SK-N-SH (cell line): Measurements from ENCODE around the gene VCP. TPM values are rescaled to one million over a fixed set of nuclear protein-coding genes. Genes with fewer than 3 reads are reported as not detected.

Experiments
- CTCF ChIA-PET: fragments of 300-600, 350-600 bp; formaldehyde crosslinking; extraction: SDS; loops from one replicate; lab custom pipeline; 2021; lab: Yijun Ruan, JAX
- POLR2A ChIA-PET: fragments of 350-600 bp; sonication (Branson Sonifier 250); formaldehyde crosslinking; extraction: SDS; loops from one replicate; lab custom pipeline; 2020; ENCODE audit warnings: antibody characterized with exemption, inconsistent platforms; lab: Yijun Ruan, JAX
- DNase-seq: peaks from one replicate; pipeline ENCODE4 v3.0.0; 2012
- H2AFZ ChIP-seq: fragments of 200-600 bp; sonication (generic); 2 replicates; pipeline ENCODE4 v1.8.1; 2016; ENCODE audit warnings: antibody characterized with exemption, mild to moderate bottlenecking, low read depth
- H3F3A ChIP-seq: fragments of 200-600 bp; sonication (generic); replicated peaks from 2 replicates; pipeline ENCODE3; 2016; ENCODE audit warnings: antibody characterized with exemption, mild to moderate bottlenecking; ENCODE audit not compliant: insufficient read depth
- H3K27ac ChIP-seq, 2 experiments: fragments of 200-500 bp in 1 of 2; fragments of 200-600 bp in 1 of 2; sonication (Bioruptor generic) in 1 of 2; sonication (generic), shearing (Covaris generic) in 1 of 2; 2 replicates each; pipeline versions ENCODE4 v1.5.1 to v1.6.1; 2014 to 2016; ENCODE audit warnings: low read depth in 2 of 2, inconsistent platforms in 1 of 2, low read length in 1 of 2, mild to moderate bottlenecking in 1 of 2, mixed read lengths in 1 of 2
- H3K27me3 ChIP-seq: fragments of 200-600 bp; sonication (generic), shearing (Covaris generic); 2 replicates; pipeline ENCODE4 v1.6.1; 2016; ENCODE audit warnings: mixed run types; ENCODE audit not compliant: insufficient read depth
- H3K36me3 ChIP-seq, 2 experiments: fragments of 200-500 bp in 1 of 2; fragments of 200-600 bp in 1 of 2; sonication (Bioruptor generic) in 1 of 2; sonication (generic) in 1 of 2; replicated peaks in 1 of 2; 2 replicates each; pipeline versions ENCODE3 to v1.5.1; 2014 to 2016; ENCODE audit warnings: low read length in 1 of 2, mild to moderate bottlenecking in 1 of 2; ENCODE audit not compliant: insufficient read depth in 2 of 2, control insufficient read depth in 1 of 2
- H3K4me1 ChIP-seq, 2 experiments: fragments of 200-500 bp in 1 of 2; fragments of 200-600 bp in 1 of 2; sonication (Bioruptor generic) in 1 of 2; sonication (generic), shearing (Covaris generic) in 1 of 2; 2 replicates each; pipeline versions ENCODE4 v1.5.1 to v1.6.1; 2014 to 2016; ENCODE audit warnings: low read depth in 1 of 2, low read length in 1 of 2, mixed run types in 1 of 2; ENCODE audit not compliant: insufficient read depth in 2 of 2, control insufficient read depth in 1 of 2
- H3K4me2 ChIP-seq: fragments of 200-600 bp; sonication (generic), shearing (Covaris generic); 2 replicates; pipeline ENCODE4 v1.6.1; 2017; ENCODE audit warnings: mixed run types
- H3K4me3 ChIP-seq, 2 experiments: fragments of 200-500 bp in 1 of 2; fragments of 200-600 bp in 1 of 2; sonication (Bioruptor generic) in 1 of 2; sonication (generic), shearing (Covaris generic) in 1 of 2; 2 replicates each; pipeline versions ENCODE4 v1.5.1 to v1.8.1; 2014 to 2016; ENCODE audit warnings: low read depth in 2 of 2, inconsistent platforms in 1 of 2, low read length in 1 of 2, mild to moderate bottlenecking in 1 of 2, mixed read lengths in 1 of 2, moderate library complexity in 1 of 2
- H3K79me2 ChIP-seq: fragments of 200-600 bp; sonication (generic); 2 replicates; pipeline ENCODE4 v1.8.1; 2017; ENCODE audit warnings: mild to moderate bottlenecking; ENCODE audit not compliant: insufficient read depth
- H3K9ac ChIP-seq: fragments of 200-600 bp; sonication (generic); 2 replicates; pipeline ENCODE4 v1.6.1; 2017; ENCODE audit warnings: mixed run types
- H3K9me2 ChIP-seq: fragments of 200-600 bp; sonication (generic); 2 replicates; pipeline ENCODE4 v1.6.1; 2017; ENCODE audit warnings: mixed run types
- H3K9me3 ChIP-seq: fragments of 200-600 bp; sonication (generic); 2 replicates; pipeline ENCODE4 v1.6.1; 2017; ENCODE audit warnings: mixed run types, mild to moderate bottlenecking, moderate library complexity
- H4K20me1 ChIP-seq: fragments of 200-600 bp; sonication (generic); 2 replicates; pipeline ENCODE4 v1.6.1; 2017; ENCODE audit warnings: mild to moderate bottlenecking, mixed run types; ENCODE audit not compliant: insufficient read depth
- EZH2phosphoT487 ChIP-seq: fragments of 200-600 bp; sonication (generic); IDR thresholded peaks from 2 replicates; pipeline ENCODE4 v1.6.1; 2017; ENCODE audit warnings: low read depth, mixed run types, mild to moderate bottlenecking, antibody characterized with exemption, moderate library complexity, borderline replicate concordance
- FOXJ3 ChIP-seq: sonication (generic); formaldehyde crosslinking; IDR thresholded peaks from 2 replicates; pipeline ENCODE4 v1.5.1; 2020; ENCODE audit warnings: mild to moderate bottlenecking, missing genetic modification reagents
- GABPA ChIP-seq: IDR thresholded peaks from 2 replicates; pipeline ENCODE4 v1.4.0; 2012; ENCODE audit warnings: low read depth, mild to moderate bottlenecking
- GATA2 ChIP-seq: sonication (generic); formaldehyde crosslinking; IDR thresholded peaks from 2 replicates; pipeline ENCODE4 v1.5.0; 2020; ENCODE audit warnings: mild to moderate bottlenecking, missing genetic modification reagents
- JUND ChIP-seq: IDR thresholded peaks from 2 replicates; pipeline ENCODE4 v1.4.0; 2012
- NFIC ChIP-seq: IDR thresholded peaks from 2 replicates; pipeline ENCODE4 v1.4.0; 2012; ENCODE audit warnings: borderline replicate concordance
- POLR2AphosphoS5 ChIP-seq: IDR thresholded peaks from 2 replicates; pipeline ENCODE4 v1.6.1; 2012; ENCODE audit warnings: low read depth, low read length
- RAD21 ChIP-seq: IDR thresholded peaks from 2 replicates; pipeline ENCODE4 v1.6.1; 2012; ENCODE audit warnings: mild to moderate bottlenecking, low read length
- RFX5 ChIP-seq: IDR thresholded peaks from 2 replicates; pipeline ENCODE4 v1.6.1; 2012; ENCODE audit warnings: mild to moderate bottlenecking, improper control_type of control experiment, low read length
- SIN3A ChIP-seq: IDR thresholded peaks from 2 replicates; pipeline ENCODE4 v1.6.1; 2012; ENCODE audit warnings: low read depth, mild to moderate bottlenecking, low read length, moderate library complexity, borderline replicate concordance
- SMC3 ChIP-seq: IDR thresholded peaks from 2 replicates; pipeline ENCODE4 v1.6.1; 2012; ENCODE audit warnings: low read depth, low read length, improper control_type of control experiment
- TAF1 ChIP-seq: IDR thresholded peaks from 2 replicates; pipeline ENCODE4 v1.6.1; 2012; ENCODE audit warnings: low read depth, mild to moderate bottlenecking, low read length, moderate library complexity, borderline replicate concordance
- TEAD4 ChIP-seq: IDR thresholded peaks from 2 replicates; pipeline ENCODE4 v1.4.0; 2012; ENCODE audit warnings: mild to moderate bottlenecking, borderline replicate concordance; ENCODE audit not compliant: insufficient read depth
- WGBS: methylation state at CpG from one replicate; pipeline ENCODE4 v1.1.6; 2017; ENCODE audit warnings: low lambda C conversion rate; 5-methylcytosine and 5-hydroxymethylcytosine counted together
- polyA plus RNA-seq, 3 experiments: library from polyadenylated mRNA; depleted of rRNA; stranded (reverse); fragments of >200 nt; gene quantifications; 2 replicates each; pipeline ENCODE4 v1.2.3, GENCODE V29; 2012
- TF ChIP-seq, protein P1 (sequence below): IDR thresholded peaks from 2 replicates; pipeline ENCODE4 v1.6.1; 2012; ENCODE audit warnings: mild to moderate bottlenecking, low read depth, low read length, moderate library complexity
- TF ChIP-seq, protein P2 (sequence below): IDR thresholded peaks from 2 replicates; pipeline ENCODE4; 2012
- TF ChIP-seq, protein P3 (sequence below): IDR thresholded peaks from 2 replicates; pipeline ENCODE4 v1.4.0; 2012; ENCODE audit warnings: low read depth, borderline replicate concordance
- TF ChIP-seq, protein P4 (sequence below): IDR thresholded peaks from 2 replicates; pipeline ENCODE4 v1.4.0; 2012; ENCODE audit warnings: low read depth
- TF ChIP-seq, protein P5 (sequence below): fragments of 150-350 bp; IDR thresholded peaks from 2 replicates; pipeline ENCODE4 v1.6.1; 2017; ENCODE audit warnings: antibody characterized with exemption, low read length, low read depth, borderline replicate concordance

Gene VCP
- polyA plus RNA-seq, 1 of the 3 experiments (the other 2 are of a cell fraction): 238 TPM

DNA sequence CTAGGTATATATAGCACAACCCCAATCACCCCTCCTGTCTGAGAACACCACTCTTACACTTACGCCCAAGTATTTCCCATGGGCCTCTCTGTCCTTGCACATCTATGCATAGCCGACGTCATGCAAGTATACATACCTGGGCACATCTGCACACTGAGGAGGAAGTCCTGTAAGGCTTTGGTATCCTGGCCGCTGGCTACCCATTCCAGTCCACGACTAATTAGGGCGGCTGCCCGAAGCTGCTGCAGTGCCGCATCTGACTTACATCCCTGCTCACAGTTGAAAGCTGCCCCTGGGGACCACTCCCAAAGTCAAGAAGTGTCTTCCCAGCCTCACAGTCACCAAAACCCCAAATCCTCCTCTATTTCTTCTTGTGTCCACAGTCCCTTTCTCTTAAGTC, 2.4 kb upstream of the VCP start (continued):
- TF ChIP-seq, protein P1, sequence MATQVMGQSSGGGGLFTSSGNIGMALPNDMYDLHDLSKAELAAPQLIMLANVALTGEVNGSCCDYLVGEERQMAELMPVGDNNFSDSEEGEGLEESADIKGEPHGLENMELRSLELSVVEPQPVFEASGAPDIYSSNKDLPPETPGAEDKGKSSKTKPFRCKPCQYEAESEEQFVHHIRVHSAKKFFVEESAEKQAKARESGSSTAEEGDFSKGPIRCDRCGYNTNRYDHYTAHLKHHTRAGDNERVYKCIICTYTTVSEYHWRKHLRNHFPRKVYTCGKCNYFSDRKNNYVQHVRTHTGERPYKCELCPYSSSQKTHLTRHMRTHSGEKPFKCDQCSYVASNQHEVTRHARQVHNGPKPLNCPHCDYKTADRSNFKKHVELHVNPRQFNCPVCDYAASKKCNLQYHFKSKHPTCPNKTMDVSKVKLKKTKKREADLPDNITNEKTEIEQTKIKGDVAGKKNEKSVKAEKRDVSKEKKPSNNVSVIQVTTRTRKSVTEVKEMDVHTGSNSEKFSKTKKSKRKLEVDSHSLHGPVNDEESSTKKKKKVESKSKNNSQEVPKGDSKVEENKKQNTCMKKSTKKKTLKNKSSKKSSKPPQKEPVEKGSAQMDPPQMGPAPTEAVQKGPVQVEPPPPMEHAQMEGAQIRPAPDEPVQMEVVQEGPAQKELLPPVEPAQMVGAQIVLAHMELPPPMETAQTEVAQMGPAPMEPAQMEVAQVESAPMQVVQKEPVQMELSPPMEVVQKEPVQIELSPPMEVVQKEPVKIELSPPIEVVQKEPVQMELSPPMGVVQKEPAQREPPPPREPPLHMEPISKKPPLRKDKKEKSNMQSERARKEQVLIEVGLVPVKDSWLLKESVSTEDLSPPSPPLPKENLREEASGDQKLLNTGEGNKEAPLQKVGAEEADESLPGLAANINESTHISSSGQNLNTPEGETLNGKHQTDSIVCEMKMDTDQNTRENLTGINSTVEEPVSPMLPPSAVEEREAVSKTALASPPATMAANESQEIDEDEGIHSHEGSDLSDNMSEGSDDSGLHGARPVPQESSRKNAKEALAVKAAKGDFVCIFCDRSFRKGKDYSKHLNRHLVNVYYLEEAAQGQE: no peak
- TF ChIP-seq GABPA (no peak), SIN3A (no peak), TAF1 (no peak), TEAD4 (no peak), SMC3 (no peak), POLR2AphosphoS5 (no peak), FOXJ3 (CRISPR knock-in tag) (no peak), EZH2phosphoT487 (no peak), JUND (no peak), GATA2 (CRISPR knock-in tag) (no peak)
- TF ChIP-seq, protein P2, sequence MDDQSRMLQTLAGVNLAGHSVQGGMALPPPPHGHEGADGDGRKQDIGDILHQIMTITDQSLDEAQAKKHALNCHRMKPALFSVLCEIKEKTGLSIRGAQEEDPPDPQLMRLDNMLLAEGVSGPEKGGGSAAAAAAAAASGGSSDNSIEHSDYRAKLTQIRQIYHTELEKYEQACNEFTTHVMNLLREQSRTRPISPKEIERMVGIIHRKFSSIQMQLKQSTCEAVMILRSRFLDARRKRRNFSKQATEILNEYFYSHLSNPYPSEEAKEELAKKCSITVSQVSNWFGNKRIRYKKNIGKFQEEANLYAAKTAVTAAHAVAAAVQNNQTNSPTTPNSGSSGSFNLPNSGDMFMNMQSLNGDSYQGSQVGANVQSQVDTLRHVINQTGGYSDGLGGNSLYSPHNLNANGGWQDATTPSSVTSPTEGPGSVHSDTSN: no peak
- TF ChIP-seq, protein P3, sequence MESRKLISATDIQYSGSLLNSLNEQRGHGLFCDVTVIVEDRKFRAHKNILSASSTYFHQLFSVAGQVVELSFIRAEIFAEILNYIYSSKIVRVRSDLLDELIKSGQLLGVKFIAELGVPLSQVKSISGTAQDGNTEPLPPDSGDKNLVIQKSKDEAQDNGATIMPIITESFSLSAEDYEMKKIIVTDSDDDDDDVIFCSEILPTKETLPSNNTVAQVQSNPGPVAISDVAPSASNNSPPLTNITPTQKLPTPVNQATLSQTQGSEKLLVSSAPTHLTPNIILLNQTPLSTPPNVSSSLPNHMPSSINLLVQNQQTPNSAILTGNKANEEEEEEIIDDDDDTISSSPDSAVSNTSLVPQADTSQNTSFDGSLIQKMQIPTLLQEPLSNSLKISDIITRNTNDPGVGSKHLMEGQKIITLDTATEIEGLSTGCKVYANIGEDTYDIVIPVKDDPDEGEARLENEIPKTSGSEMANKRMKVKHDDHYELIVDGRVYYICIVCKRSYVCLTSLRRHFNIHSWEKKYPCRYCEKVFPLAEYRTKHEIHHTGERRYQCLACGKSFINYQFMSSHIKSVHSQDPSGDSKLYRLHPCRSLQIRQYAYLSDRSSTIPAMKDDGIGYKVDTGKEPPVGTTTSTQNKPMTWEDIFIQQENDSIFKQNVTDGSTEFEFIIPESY: no peak

DNA sequence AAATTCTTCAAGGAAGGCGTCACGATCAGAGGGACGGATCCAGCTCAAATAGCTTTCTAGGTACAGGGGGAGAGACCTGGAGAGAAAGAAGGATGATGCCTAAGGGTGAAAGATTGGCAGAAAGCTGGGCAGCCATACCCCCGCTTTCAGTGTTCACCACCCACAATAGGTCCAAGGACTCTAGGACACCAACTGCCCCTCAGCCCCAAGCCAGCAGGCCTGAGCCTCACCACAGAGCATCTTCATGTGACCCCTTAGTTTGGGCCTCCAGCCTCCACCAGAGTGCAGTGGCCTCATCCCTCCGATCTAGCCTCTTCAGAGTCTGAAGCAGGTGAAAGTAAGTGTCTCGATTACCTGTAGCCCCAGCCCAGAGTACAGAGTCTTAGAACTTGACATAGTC, 1.7 kb upstream of the VCP start:
- ChIA-PET CTCF (no interaction called here), POLR2A (no interaction called here)
- Histone ChIP-seq H3K27ac (no peak overlapping the region), H3K4me1 (peaks cover 28 to 32% of the 10 kb centered on the region in 2 experiments), H3K9ac (no peak overlapping the region), H3K9me2 (no peaks in the 10 kb centered on the region), H3K4me2 (no peak overlapping the region), H3K9me3 (no peaks in the 10 kb centered on the region), H3K79me2 (peaks cover 54% of the 10 kb centered on the region), H3K4me3 (no peak overlapping the region), H4K20me1 (peaks cover 32% of the 10 kb centered on the region), H3K27me3 (no peaks in the 10 kb centered on the region), H3F3A (peaks cover 24% of the 10 kb centered on the region), H2AFZ (no peak overlapping the region), H3K36me3 (peaks cover 17 to 37% of the 10 kb centered on the region in 2 experiments)
- WGBS: 97% methylated on average over 5 of the region's 6 CpGs
- DNase-seq: no peak
- no peak for TF ChIP-seq FOXJ3 (CRISPR knock-in tag)
- TF ChIP-seq TAF1: no peak
- TF ChIP-seq RFX5: no peak
- no peak for TF ChIP-seq RAD21
- no peak for TF ChIP-seq GATA2 (CRISPR knock-in tag)
- TF ChIP-seq, protein P4, sequence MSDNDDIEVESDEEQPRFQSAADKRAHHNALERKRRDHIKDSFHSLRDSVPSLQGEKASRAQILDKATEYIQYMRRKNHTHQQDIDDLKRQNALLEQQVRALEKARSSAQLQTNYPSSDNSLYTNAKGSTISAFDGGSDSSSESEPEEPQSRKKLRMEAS: no peak
- TF ChIP-seq, protein P5, sequence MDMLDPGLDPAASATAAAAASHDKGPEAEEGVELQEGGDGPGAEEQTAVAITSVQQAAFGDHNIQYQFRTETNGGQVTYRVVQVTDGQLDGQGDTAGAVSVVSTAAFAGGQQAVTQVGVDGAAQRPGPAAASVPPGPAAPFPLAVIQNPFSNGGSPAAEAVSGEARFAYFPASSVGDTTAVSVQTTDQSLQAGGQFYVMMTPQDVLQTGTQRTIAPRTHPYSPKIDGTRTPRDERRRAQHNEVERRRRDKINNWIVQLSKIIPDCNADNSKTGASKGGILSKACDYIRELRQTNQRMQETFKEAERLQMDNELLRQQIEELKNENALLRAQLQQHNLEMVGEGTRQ: no peak
- TF ChIP-seq NFIC: no peak
